Measurements from ENCODE around the gene ZNF354C.

Gene ZNF354C

DNA sequence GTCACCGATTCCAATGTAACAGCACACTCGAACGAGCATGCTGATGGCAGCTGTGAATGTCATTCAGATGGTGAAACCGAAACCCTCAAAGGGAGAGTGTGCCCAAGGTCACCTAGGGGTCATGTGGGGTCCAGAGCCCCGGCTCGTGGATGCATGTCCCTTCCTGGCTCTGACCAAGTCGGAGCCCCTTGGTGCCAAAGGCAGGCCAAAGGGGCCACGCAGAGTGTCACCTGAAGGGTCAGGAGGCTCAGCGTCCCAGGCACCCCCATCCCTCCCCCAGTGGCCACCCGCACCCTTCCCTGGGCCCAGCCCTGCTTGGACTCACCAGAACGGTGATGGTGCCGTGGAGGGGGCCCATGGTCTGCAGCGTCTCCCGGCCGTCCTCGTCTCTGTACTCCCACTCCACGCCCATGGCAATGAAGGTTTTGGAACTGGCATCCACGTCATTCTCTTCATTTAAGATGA is 69.5 kb downstream of the ZNF354C start:
- DNase-seq = no peak

DNA sequence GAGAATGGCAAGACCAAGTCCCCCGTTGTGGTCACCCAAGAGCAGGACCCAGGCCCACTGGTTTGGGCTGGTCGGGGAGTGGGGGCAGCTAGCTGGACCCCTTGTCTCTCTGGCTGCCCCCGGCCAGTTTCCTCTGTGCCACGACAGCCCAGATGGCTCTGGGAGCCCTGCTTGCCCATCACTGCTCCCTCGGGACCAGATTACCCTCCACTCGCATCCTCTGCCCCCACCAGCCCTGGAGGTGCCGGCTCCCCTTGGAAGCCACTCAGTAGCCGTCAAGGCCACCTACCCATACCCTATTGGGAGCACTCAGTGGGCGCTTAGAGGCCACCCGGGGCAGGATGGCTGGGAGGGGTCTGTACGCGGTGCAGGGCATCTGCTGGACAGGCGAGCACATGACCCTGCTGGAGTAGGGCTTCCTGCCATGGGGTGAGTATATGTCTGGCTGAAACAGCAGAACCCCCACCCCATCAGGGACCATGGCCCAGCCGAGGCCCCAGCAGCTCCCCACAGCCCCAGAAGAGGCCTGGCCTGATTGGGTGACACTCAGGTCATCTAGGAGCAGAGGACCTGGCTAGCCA is 70.0 kb downstream of the ZNF354C start:
- no peak for DNase-seq

DNA sequence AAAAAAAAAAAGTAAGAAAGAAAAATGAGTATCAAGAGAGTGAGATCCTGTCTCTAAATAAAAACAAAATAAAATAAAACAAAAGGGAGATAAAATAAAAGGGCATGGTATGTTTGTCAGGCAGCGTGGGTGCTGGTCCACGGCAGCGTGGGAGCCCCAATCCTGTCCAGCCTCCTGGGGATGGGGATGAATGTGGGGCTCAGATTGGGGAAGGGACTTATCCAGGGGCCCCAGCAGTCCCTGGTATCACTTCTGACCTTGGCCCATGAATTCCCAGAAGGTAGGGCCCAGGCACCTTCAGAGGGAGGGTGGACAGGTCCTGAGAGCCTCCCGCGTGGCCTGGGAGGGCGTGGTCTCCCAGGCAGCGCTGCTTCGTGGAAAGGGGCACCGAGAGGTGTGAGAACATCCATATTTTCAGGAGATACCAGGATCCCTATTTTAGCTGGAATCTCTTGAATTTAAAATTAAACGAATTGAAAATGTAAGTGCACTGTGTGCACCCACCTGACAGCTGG is 71.2 kb downstream of the ZNF354C start:
- no peak for DNase-seq

DNA sequence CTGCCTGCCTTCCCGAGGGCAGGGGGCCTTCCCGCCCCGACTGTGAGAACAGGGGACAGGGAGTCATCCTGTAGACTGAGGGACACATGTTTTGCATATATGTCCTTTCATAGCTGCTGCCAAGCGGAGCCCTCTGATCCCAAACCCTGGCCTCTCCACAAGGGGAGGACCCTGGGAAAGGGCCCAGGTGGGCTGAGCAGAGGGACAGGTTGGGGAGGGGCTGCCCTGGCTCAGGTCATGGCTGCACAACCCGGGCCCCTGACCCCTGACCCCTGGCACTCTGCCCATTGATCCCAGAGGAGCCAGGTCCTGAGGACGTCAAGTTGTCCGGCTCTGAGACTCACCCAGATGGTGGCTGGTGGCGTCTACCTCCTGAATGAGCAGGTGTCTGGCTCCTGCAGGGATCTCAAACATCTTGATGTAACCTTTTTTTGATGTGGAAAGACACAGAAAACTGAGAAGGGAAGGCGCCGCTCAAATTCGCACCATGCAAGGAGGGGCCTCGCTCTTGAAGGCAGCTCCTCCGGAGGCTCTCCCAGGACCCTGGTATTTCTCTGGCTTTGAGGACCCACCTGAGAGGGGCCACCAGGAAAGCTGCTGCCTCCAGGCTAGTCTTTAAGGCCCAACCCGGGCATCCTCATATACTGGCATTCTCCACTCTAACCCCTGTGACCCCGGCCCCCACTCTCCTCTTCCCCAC is 71.9 kb downstream of the ZNF354C start:
- DNase-seq = no peak

DNA sequence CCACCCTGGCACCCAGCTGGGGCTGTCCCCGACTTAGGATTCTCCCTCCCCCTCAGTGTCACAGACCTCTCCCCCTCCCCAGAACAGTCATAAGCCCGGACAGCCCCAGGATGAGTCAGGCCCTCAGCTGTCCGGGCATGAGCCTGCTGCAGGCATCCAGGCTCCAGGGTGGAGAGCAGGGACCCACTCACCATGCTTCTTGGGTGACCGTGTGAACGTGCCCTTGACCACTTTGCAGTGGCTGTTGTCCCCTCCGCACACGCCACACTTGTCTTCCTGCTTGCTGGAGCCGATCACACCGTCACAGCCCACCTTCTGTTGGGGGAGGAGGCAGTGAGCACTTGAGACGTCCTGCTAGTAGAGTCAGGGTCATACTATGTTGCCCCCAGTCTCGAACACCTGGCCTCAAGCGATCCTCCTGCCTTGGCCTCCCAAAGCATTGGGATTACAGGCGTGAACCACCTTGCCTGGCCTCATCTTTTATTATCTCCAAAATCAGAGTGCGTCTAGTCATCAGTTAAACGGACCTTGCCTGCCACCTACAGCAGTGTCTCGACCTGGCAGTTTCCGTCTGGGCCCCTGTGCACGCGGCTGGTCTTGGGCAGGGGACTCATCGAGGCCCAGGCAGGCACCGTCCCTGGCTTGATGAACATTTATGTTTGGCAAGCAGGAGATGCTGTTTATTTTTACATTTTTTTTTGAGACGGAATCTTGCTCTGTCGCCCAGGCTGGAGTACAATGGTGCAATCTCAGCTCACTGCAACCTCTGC is 72.6 kb downstream of the ZNF354C start:
- DNase-seq = no peak

Data from activated naive CD4-positive, alpha-beta T cell (primary cell).